HG03571 (cell line): ENCODE measurements around the gene TRAPPC2L.

Source experiments
- ATAC-seq: cut with Tn5 transposase; IDR thresholded peaks from one replicate; pipeline ENCODE4 v1.9.1; 2021; ENCODE audit not compliant: unreplicated experiment

TRAPPC2L gene

GRCh38 chr16:88857728-88858339 is 907 bp downstream of the TRAPPC2L start:
- no peak for ATAC-seq

GRCh38 chr16:88859381-88860091 is 2.6 kb downstream of the TRAPPC2L start:
- no peak for ATAC-seq

GRCh38 chr16:88861359-88861758 is 4.4 kb downstream of the TRAPPC2L start:
- no peak for ATAC-seq

GRCh38 chr16:88862968-88863367 is 6.0 kb downstream of the TRAPPC2L start:
- no peak for ATAC-seq

- ATAC-seq, result no peak
Measured at GRCh38 chr16:88863426-88863825, 6.5 kb downstream of the TRAPPC2L start.

GRCh38 chr16:88864099-88864498 is 7.2 kb downstream of the TRAPPC2L start:
- ATAC-seq, result no peak

GRCh38 chr16:88864521-88864920 is 7.6 kb downstream of the TRAPPC2L start:
- no peak for ATAC-seq

- ATAC-seq, result no peak
Measured at GRCh38 chr16:88865310-88865709, 8.4 kb downstream of the TRAPPC2L start.

GRCh38 chr16:88865742-88866141 is 8.8 kb downstream of the TRAPPC2L start:
- no peak for ATAC-seq

- ATAC-seq, result no peak
Measured at GRCh38 chr16:88866151-88866920, 9.4 kb downstream of the TRAPPC2L start, which contains the start of gene PABPN1L. TSS of gene PABPN1L (minus strand) at chr16:88866660. CDS start at chr16:88866606, 54 bp downstream.

- ATAC-seq, result no peak
Measured at GRCh38 chr16:88867581-88868246, 10.8 kb downstream of the TRAPPC2L start.

- no peak for ATAC-seq
Measured at GRCh38 chr16:88868974-88869672, 12.2 kb downstream of the TRAPPC2L start.

- ATAC-seq, result no peak
Measured at GRCh38 chr16:88869673-88869980, 12.7 kb downstream of the TRAPPC2L start.

GRCh38 chr16:88870608-88871348 is 13.9 kb downstream of the TRAPPC2L start:
- no peak for ATAC-seq

- ATAC-seq, result no peak
Measured at GRCh38 chr16:88871349-88871702, 14.4 kb downstream of the TRAPPC2L start.

GRCh38 chr16:88871730-88872416 is 14.9 kb downstream of the TRAPPC2L start:
- no peak for ATAC-seq

- ATAC-seq, result no peak
Measured at GRCh38 chr16:88872650-88873331, 15.9 kb downstream of the TRAPPC2L start.

GRCh38 chr16:88874938-88875599 is 18.1 kb downstream of the TRAPPC2L start:
- no peak for ATAC-seq
